Measurements from ENCODE around the gene ZNF19. TPM values are rescaled to one million over a fixed set of nuclear protein-coding genes. Genes with fewer than 3 reads are reported as not detected.

The ZNF19 gene
- total RNA-seq, 1 experiment from 2014 or later, result 2.6 TPM

GRCh38 chr16:71500964-71501363 lies 11.8 kb upstream of the ZNF19 start:
- no peak for TF ChIP-seq CTCF (conservative IDR thresholded peaks at IDR 0.05; ENCODE audit: low read depth, low read length)
- TF ChIP-seq EZH2 (IDR thresholded peaks at IDR 0.05; ENCODE audit: borderline replicate concordance, low read depth, low read length, poor library complexity, severe bottlenecking), result no peak
- no TSS peak for BruUV-seq (replicated peaks)
- no peak for DNase-seq (ENCODE audit: low spot score)
- CTCF ChIA-PET, result interaction anchor here (1.3 to 2.1 kb wide), 2 partner anchors 110 to 461 kb away, joined by 3 to 8 read pairs; no protein-coding TSS in a partner anchor
- Histone ChIP-seq H3K36me3 (ENCODE audit: insufficient read depth, low read length, poor library complexity, severe bottlenecking) (no peaks in the 10 kb centered on the region), H3K27me3 (replicated peaks; ENCODE audit: insufficient read depth, low read depth, low read length, poor library complexity) (peaks cover 13% of the 10 kb centered on the region), H3K4me1 (ENCODE audit: insufficient read depth, low read length, poor library complexity, severe bottlenecking) (no peaks in the 10 kb centered on the region), H3K27ac (ENCODE audit: low read depth, low read length, poor library complexity, severe bottlenecking) (no peak overlapping the region), H3K9me3 (ENCODE audit: low read depth, low read length, poor library complexity, severe bottlenecking) (no peaks in the 10 kb centered on the region), H3K4me3 (ENCODE audit: low read depth, low read length, poor library complexity, severe bottlenecking) (no peak overlapping the region)
- POLR2A ChIA-PET (ENCODE audit: low non-redundant PET), result no interaction called here
- intact Hi-C loops (cut with micrococcal nuclease; ENCODE audit: unreplicated experiment), result no loop called here

- Histone ChIP-seq H3K9me3 (ENCODE audit: low read depth, low read length, poor library complexity, severe bottlenecking) (no peaks in the 10 kb centered on the region), H3K27me3 (replicated peaks; ENCODE audit: insufficient read depth, low read depth, low read length, poor library complexity) (peaks cover 7% of the 10 kb centered on the region), H3K36me3 (ENCODE audit: insufficient read depth, low read length, poor library complexity, severe bottlenecking) (no peaks in the 10 kb centered on the region), H3K4me1 (ENCODE audit: insufficient read depth, low read length, poor library complexity, severe bottlenecking) (no peaks in the 10 kb centered on the region), H3K4me3 (ENCODE audit: low read depth, low read length, poor library complexity, severe bottlenecking) (no peak overlapping the region), H3K27ac (ENCODE audit: low read depth, low read length, poor library complexity, severe bottlenecking) (no peak overlapping the region)
- no TSS peak for BruUV-seq (replicated peaks)
- TF ChIP-seq EZH2 (IDR thresholded peaks at IDR 0.05; ENCODE audit: borderline replicate concordance, low read depth, low read length, poor library complexity, severe bottlenecking), result no peak
- peak; percentile 78 for TF ChIP-seq CTCF (conservative IDR thresholded peaks at IDR 0.05; ENCODE audit: low read depth, low read length)
- POLR2A ChIA-PET (ENCODE audit: low non-redundant PET), result no interaction called here
- peak; percentile 67 for DNase-seq (ENCODE audit: low spot score)
- intact Hi-C loops (cut with micrococcal nuclease; ENCODE audit: unreplicated experiment), result loop anchor here (1.0 kb wide), 1 partner anchor 88 kb away; no protein-coding TSS in a partner anchor
- CTCF ChIA-PET, result interaction anchor here (0.5 to 1.5 kb wide), 6 partner anchors 32 to 462 kb away, joined by 3 to 11 read pairs (median 3); no protein-coding TSS in a partner anchor
Measured at GRCh38 chr16:71499775-71500364, 10.7 kb upstream of the ZNF19 start.

- no TSS peak for BruUV-seq (replicated peaks)
- no peak overlapping the region for H3K4me3 ChIP-seq (ENCODE audit: low read depth, low read length, poor library complexity, severe bottlenecking)
- no peaks in the 10 kb centered on the region for H3K9me3 ChIP-seq (ENCODE audit: low read depth, low read length, poor library complexity, severe bottlenecking)
- no peaks in the 10 kb centered on the region for H3K4me1 ChIP-seq (ENCODE audit: insufficient read depth, low read length, poor library complexity, severe bottlenecking)
- DNase-seq (ENCODE audit: low spot score), result no peak
- intact Hi-C loops (cut with micrococcal nuclease; ENCODE audit: unreplicated experiment), result no loop called here
- H3K27me3 ChIP-seq (replicated peaks; ENCODE audit: insufficient read depth, low read depth, low read length, poor library complexity), result peaks cover 5% of the 10 kb centered on the region
- H3K27ac ChIP-seq (ENCODE audit: low read depth, low read length, poor library complexity, severe bottlenecking), result no peak overlapping the region
- TF ChIP-seq CTCF (conservative IDR thresholded peaks at IDR 0.05; ENCODE audit: low read depth, low read length) (no peak), EZH2 (IDR thresholded peaks at IDR 0.05; ENCODE audit: borderline replicate concordance, low read depth, low read length, poor library complexity, severe bottlenecking) (no peak)
- ChIA-PET CTCF (interaction anchor here (0.7 kb wide), 1 partner anchor 86 kb away, joined by 3 read pairs; no protein-coding TSS in a partner anchor), POLR2A (ENCODE audit: low non-redundant PET) (no interaction called here)
- no peaks in the 10 kb centered on the region for H3K36me3 ChIP-seq (ENCODE audit: insufficient read depth, low read length, poor library complexity, severe bottlenecking)
Measured at GRCh38 chr16:71498031-71498430, 8.9 kb upstream of the ZNF19 start.
